Retinal pigment epithelial cell (primary cell): ENCODE results near the gene THEM4.
A peak's percentile ranks its signal among the peaks of the same experiment; 100 is the strongest.

Source experiments
- DNase-seq: peaks from one replicate; pipeline ENCODE4 v3.0.0-alpha.2; 2010; ENCODE audit warnings: low read depth
- H3K4me3 ChIP-seq: 2 replicates; pipeline ENCODE4 v1.5.1; 2011; ENCODE audit warnings: mild to moderate bottlenecking, low read length, control low read depth, moderate library complexity
- CTCF ChIP-seq: conservative IDR thresholded peaks from 2 replicates; pipeline ENCODE4 v1.5.1; 2011; ENCODE audit warnings: low read depth, low read length, control low read depth, inconsistent platforms

THEM4 gene

GRCh38 chr1:151839457-151840403, 69.6 kb downstream of the THEM4 start, which contains the start of gene C2CD4D:
Gene C2CD4D (minus strand): TSS chr1:151839820. CDS start chr1:151838989, 831 bp downstream.
- peak; percentile 69 for DNase-seq
- peak within 1 kb of the TSS; percentile 45 for H3K4me3 ChIP-seq
- no peak for TF ChIP-seq CTCF

GRCh38 chr1:151839082-151839412, 70.3 kb downstream of the THEM4 start:
- peak overlapping the region; percentile 45 for H3K4me3 ChIP-seq
- no peak for DNase-seq
- TF ChIP-seq CTCF, result no peak

- no peak for TF ChIP-seq CTCF
- no peak for DNase-seq
- no peak overlapping the region for H3K4me3 ChIP-seq
Observed at GRCh38 chr1:151838222-151839081, 70.9 kb downstream of the THEM4 start.

- no peak for DNase-seq
- TF ChIP-seq CTCF, result no peak
- no peak overlapping the region for H3K4me3 ChIP-seq
Observed at GRCh38 chr1:151837884-151838221, 71.5 kb downstream of the THEM4 start.

- no peak overlapping the region for H3K4me3 ChIP-seq
- no peak for TF ChIP-seq CTCF
- DNase-seq, result no peak
Observed at GRCh38 chr1:151837197-151837596, 72.1 kb downstream of the THEM4 start.

GRCh38 chr1:151835596-151835995, 73.7 kb downstream of the THEM4 start:
- DNase-seq, result no peak
- no peak for TF ChIP-seq CTCF
- H3K4me3 ChIP-seq, result no peak overlapping the region
